Spinal cord (tissue), 10 donors: ENCODE data around the gene PTPN1. TPM values are rescaled to one million over a fixed set of nuclear protein-coding genes. Genes with fewer than 3 reads are reported as not detected.

ENCODE experiments used
- DNase-seq, 6 donors: peaks; one replicate each; pipeline versions ENCODE4 v3.0.0 to v3.0.0-alpha.2; 2013 to 2015; ENCODE audit warnings: low spot score in 6 of 6, low read depth in 4 of 6
- H3K27ac ChIP-seq: one replicate; pipeline ENCODE4 v1.5.1; 2013; ENCODE audit warnings: low read depth, low read length, control low read depth
- H3K27me3 ChIP-seq: one replicate; pipeline ENCODE4 v1.6.1; 2013; ENCODE audit warnings: low read length; ENCODE audit not compliant: control insufficient read depth, insufficient read depth
- H3K36me3 ChIP-seq: one replicate; pipeline ENCODE4 v1.6.1; 2013; ENCODE audit warnings: low read length; ENCODE audit not compliant: control insufficient read depth, insufficient read depth
- H3K4me1 ChIP-seq: one replicate; pipeline ENCODE4 v1.6.1; 2013; ENCODE audit warnings: low read length; ENCODE audit not compliant: control insufficient read depth, insufficient read depth
- H3K4me3 ChIP-seq: one replicate; pipeline ENCODE4 v1.5.1; 2013; ENCODE audit warnings: low read depth, low read length, control low read depth
- H3K9me3 ChIP-seq: one replicate; pipeline ENCODE4 v1.6.1; 2013; ENCODE audit warnings: low read length; ENCODE audit not compliant: control insufficient read depth, insufficient read depth
- WGBS: methylation state at CpG from one replicate; pipeline ENCODE4 v1.1.5; 2013; ENCODE audit warnings: missing lambda C conversion rate; ENCODE audit not compliant: insufficient coverage; 5-methylcytosine and 5-hydroxymethylcytosine counted together
- polyA plus RNA-seq, 2 donors: library from polyadenylated mRNA; unstranded; fragments of 120-200 nt; gene quantifications; one replicate each; pipeline ENCODE4 v1.2.1, GENCODE V29; 2013; ENCODE audit not compliant: insufficient read length in 2 of 2
- total RNA-seq, 2 donors: library from RNA; depleted of rRNA in 1 of 2; stranded (reverse); fragments of 120-200 nt in 1 of 2; fragments of >200 nt in 1 of 2; gene quantifications; one replicate each; pipeline versions ENCODE4 v1.2.3 to v1.2.4, GENCODE V29; 2013 to 2014
- donor health status: healthy.

The PTPN1 gene
- total and polyA plus RNA-seq, 4 donors: 15.4 to 24.2 (median 22.7) TPM

DNA sequence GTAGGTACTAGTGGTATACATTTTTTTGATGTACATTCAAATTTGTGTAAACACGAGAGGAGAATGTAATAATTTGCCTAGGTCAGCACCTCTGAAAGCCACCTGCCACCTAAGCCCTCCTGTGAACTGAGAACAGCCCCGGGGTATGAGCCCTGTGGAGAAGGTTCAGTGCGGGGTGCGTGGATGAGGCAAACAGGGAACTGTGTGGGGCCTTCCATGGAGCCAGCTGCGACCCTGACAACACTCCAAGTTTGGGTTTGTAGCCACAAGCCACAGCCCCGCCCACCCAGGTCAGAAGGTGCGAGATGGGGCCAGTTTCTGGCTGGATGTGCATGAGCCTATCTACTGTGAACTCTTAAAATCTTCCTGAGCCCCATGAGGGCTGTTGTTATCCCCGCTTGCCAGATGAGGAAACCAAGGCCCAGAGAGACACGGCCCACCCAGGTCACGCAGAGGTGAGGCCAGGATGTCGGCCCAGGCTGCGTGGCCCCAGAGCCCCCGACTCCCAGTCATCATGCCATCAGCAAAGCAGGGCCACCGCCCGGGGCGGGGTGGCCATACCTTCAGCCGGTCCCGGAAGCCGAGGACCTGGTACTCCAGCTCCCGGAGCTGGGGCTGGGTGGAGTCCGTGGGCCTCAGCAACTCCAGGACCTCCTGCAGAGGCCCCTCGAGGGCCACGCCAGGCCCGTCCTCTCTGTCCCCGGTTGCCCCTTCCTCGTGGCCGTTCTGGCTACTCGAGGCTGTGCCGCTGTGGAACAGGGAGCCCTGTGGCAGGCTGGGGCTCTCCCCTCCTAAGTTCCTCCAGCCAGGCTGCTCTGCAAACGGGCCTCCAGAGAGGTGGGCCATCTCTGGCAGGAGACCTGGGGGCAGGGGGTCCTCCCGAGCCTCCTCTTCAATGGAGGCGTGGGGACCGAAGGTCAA lies 91.6 kb downstream of the PTPN1 start:
- Histone ChIP-seq H3K4me1 (no peaks in the 10 kb centered on the region), H3K27ac (no peak overlapping the region), H3K4me3 (no peak overlapping the region), H3K36me3 (peaks cover 25% of the 10 kb centered on the region), H3K27me3 (no peaks in the 10 kb centered on the region), H3K9me3 (no peaks in the 10 kb centered on the region)
- no peak for DNase-seq
- 88% methylated on average over 32 of the region's 33 CpGs for WGBS

DNA sequence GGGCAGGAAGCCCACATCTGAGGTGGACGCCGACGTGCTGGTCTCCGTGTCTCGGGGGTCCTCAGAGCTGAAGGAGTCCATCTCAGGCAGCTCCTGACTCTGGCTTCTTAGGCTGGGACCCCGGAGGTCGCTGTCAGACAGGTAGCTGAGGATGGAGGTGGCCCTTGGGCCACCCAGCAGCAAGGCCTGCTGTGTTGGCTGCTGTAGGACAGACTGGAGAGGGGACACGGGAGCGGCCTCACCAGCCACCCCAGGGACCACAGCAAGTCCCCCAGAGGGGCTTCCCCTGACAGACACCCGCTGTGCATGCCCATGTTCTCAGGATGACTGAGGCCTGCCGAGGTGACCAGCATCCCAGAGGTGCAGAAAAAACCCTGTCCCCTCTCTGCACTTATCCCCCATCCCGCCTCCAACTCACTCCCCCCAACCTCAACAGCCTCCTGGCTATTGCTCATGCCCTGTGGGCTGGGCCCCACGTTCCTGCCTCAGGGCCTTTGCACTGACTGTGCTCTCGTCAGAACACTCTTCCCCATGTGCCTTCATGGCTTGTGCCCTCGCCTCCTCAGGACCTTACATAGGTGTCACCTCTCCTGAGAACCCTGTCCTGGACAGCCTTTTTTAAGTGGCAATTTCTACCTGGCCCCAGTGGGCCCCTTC lies 92.4 kb downstream of the PTPN1 start:
- Histone ChIP-seq H3K27ac (no peak overlapping the region), H3K9me3 (no peaks in the 10 kb centered on the region), H3K27me3 (no peaks in the 10 kb centered on the region), H3K4me3 (no peak overlapping the region), H3K36me3 (peaks cover 27% of the 10 kb centered on the region), H3K4me1 (no peaks in the 10 kb centered on the region)
- no peak for DNase-seq
- 93% methylated on average over 15 of the region's 15 CpGs for WGBS

DNA sequence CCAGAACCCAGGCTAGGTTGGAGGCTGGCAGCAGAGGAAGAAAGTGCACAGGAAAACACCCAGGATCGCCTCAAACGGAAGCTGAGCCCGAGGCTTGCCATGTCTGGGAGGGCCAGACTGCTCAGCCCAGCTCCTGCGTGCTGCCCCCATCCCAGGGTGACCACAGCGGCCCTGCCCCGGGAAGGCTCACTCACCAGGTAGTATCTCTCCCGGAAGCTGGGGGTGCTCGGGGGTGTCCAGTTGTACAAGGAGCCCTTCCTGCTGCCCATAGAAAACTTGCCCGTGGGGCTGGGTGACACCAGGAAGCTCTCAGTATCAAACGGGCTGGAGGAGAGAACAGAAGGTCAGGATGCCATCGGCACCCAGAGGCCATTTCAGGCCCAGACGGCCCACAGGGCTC lies 94.3 kb downstream of the PTPN1 start:
- Histone ChIP-seq H3K9me3 (no peaks in the 10 kb centered on the region), H3K4me1 (no peaks in the 10 kb centered on the region), H3K36me3 (peaks cover 43% of the 10 kb centered on the region), H3K27me3 (no peaks in the 10 kb centered on the region), H3K27ac (no peak overlapping the region), H3K4me3 (no peak overlapping the region)
- DNase-seq: no peak
- WGBS: 94% methylated on average over 10 of the region's 12 CpGs

DNA sequence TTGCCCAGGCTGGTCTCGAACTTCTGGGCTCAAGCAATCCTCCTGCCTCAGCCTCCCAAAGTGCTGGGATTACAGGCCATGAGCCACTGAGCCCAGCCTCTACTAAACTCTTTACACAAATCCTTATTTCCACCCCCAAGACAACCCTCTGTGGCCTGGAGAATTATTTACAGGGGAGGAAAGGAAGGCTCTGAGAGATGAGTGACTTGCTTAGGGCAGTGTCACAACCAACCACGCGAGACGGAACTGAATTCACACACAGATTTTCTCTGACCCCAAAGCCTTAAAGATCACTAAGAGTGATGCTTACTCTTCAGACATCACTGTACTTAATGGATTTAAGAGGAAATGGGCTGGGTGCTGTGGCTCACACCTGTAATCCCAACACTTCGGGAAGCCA lies 95.0 kb downstream of the PTPN1 start:
- Histone ChIP-seq H3K27ac (no peak overlapping the region), H3K9me3 (no peaks in the 10 kb centered on the region), H3K27me3 (no peaks in the 10 kb centered on the region), H3K4me1 (no peaks in the 10 kb centered on the region), H3K4me3 (no peak overlapping the region), H3K36me3 (peaks cover 45% of the 10 kb centered on the region)
- DNase-seq: no peak
- 100% methylated on average over 2 of the region's 5 CpGs for WGBS

DNA sequence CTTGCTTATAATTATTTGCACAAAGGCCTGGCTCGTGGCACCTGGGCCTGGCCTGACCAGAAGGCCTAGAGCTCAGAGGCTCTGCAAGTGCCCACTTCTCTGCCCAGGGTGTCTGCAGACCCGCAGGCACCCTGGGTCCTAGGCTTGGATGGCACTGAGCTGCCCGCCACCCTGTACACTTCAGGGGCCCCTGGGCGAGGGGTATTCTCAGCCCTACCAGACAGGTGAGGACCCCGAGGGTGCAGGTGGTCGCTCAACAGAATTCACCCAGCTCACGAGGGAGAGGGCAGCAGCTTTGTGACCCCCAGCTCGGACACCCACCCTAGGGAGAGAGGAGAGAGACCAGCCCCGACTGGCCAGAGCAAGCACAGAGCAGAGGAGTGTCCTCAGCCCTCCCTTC lies 97.3 kb downstream of the PTPN1 start:
- no peak overlapping the region for H3K27ac ChIP-seq
- no peak for DNase-seq
- no peak overlapping the region for H3K4me3 ChIP-seq
- H3K27me3 ChIP-seq: no peaks in the 10 kb centered on the region
- peaks cover 5% of the 10 kb centered on the region for H3K4me1 ChIP-seq
- over 99% methylated on average over 9 of the region's 9 CpGs for WGBS
- H3K9me3 ChIP-seq: no peaks in the 10 kb centered on the region
- peaks cover 35% of the 10 kb centered on the region for H3K36me3 ChIP-seq

DNA sequence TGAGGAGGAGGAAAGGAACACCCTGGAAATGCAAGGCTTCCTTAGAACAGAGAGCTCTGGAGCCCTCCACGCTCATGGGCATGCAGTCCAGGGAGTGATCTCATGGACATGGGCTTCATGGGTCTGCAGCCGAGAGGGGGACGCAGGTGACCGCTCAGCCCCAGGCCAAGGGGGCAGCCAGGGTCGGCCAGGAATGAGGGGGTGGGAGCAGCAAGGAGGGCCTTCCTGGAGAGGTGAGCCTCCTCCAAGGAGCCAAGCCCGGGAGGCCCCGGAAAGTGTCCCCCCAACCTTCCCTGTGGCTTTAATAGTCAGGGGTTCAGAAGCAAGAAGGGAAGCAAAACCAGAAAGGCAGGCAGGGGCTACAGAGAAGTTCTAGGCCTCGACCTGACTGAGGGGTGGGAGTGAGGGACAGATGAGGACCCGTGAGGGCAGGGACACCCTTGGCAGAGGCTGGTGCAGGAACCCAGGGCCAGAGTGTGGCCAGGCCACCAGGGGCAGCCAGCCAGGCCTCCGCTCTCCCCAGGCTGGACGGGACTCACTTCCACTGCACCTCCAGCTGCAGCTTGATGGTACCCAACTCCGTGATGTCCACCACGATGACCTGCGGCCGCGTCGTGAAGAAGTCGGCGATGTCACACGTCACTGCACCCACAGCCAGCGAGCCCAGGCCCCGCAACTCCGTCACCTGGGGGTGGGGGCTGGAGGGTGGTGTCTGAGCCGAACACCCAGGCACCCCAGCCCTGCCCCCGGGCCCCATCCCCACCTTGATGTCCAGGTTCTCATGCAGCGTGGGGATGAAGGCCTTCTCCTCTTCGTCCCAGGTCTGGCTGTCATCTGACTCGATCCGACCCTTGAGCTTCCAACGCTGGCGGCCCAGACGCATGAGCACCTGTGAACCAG lies 97.9 kb downstream of the PTPN1 start:
- Histone ChIP-seq H3K36me3 (peaks cover 31% of the 10 kb centered on the region), H3K4me1 (peaks cover 5% of the 10 kb centered on the region)
- no peak for DNase-seq

DNA sequence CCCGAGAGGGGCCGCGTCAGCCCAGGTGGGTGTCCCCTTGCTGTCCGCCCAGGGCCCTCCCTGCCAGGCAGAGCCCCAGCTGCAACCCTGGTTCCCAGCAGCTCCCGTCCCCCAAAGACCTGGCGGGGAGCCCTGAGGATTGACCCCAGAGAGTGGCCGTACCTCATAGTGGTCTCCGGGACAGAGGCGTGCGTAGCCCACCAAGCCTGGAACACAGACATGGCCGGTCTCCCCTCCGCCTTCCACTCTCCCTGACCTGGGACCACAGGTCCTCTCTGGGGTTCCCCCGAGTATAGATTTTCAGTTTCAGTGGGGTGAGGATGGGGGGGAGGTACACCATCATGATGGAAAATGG lies 98.5 kb downstream of the PTPN1 start:
- Histone ChIP-seq H3K4me1 (peaks cover 5% of the 10 kb centered on the region), H3K27me3 (no peaks in the 10 kb centered on the region), H3K9me3 (no peaks in the 10 kb centered on the region), H3K27ac (no peak overlapping the region), H3K36me3 (peaks cover 31% of the 10 kb centered on the region), H3K4me3 (no peak overlapping the region)
- 98% methylated on average over 12 of the region's 13 CpGs for WGBS
- no peak for DNase-seq

More for the DNA sequence above, 97.9 kb downstream of the PTPN1 start:
- 94% methylated on average over 27 of the region's 32 CpGs for WGBS
- no peaks in the 10 kb centered on the region for H3K9me3 ChIP-seq
- no peak overlapping the region for H3K4me3 ChIP-seq
- no peaks in the 10 kb centered on the region for H3K27me3 ChIP-seq
- no peak overlapping the region for H3K27ac ChIP-seq

DNA sequence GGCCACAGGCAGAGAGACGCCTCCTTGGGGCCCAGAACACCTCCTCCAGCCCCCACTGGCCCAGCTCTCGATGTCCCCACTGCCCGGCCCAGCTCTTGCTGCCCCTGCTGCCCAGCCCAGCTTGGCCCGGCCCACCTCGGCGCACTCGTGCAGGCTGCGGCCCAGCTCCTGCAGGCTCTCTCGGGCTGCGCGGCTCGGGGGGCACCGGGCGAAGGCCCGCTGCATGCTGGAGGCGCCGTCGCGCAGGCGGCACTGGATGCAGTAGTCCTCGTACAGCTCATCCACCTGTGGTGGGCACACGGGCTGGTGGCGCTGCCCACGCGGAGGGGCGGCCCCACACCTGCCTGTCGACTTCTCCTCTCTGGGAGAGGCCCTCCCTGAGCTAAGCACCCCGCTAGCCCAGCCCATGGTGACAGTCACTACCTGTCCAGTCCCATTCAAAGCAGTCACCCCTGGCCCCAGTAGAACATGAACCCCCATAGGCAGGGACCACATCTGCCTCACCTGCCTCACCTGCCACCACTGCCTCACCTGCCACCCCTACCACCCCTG lies 99.3 kb downstream of the PTPN1 start:
- WGBS: 94% methylated on average over 28 of the region's 28 CpGs
- no peaks in the 10 kb centered on the region for H3K9me3 ChIP-seq
- H3K27me3 ChIP-seq: no peaks in the 10 kb centered on the region
- peaks cover 5% of the 10 kb centered on the region for H3K4me1 ChIP-seq
- no peak for DNase-seq
- H3K36me3 ChIP-seq: peaks cover 27% of the 10 kb centered on the region
- no peak overlapping the region for H3K27ac ChIP-seq
- no peak overlapping the region for H3K4me3 ChIP-seq

DNA sequence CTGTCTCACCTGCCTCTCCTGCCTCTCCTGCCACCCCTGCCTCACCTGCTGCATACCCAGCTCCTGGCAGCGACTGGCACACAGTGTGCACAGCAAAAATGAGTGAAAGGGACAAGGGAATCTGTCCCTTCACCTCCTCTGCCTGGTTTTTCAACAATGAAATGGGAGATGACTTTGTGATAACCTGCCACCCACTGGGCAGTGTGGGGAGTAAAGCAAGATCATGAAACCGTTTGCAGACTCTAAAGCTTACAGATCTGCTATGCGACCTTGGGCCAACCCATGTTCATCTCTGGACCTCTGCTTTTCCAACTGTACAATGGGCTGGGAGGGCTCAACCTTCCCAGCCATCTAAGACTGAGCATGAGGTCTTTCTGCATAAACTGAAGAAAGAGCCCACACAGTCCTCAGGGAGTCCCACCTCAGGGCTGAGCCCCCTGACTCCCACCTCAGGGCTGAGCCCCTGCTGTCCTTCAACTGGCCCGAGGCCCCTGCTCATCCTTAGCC lies 100.1 kb downstream of the PTPN1 start:
- Histone ChIP-seq H3K36me3 (peaks cover 25% of the 10 kb centered on the region), H3K4me3 (no peak overlapping the region), H3K27me3 (no peaks in the 10 kb centered on the region), H3K27ac (no peak overlapping the region), H3K9me3 (no peaks in the 10 kb centered on the region), H3K4me1 (peaks cover 5% of the 10 kb centered on the region)
- DNase-seq: no peak
- 87% methylated on average over 3 of the region's 4 CpGs for WGBS
